AG04450 (cell line): ENCODE data around the gene ECE1. TPM values are rescaled to one million over a fixed set of nuclear protein-coding genes. Genes with fewer than 3 reads are reported as not detected.

Experiments
- CTCF ChIA-PET: fragments of 300-600, 350-600 bp; formaldehyde crosslinking; extraction: SDS; loops from one replicate; lab custom pipeline; 2022; ENCODE audit warnings: antibody characterized with exemption, inconsistent platforms; lab: Charles Lee
- POLR2A ChIA-PET: fragments of 350-600 bp; formaldehyde crosslinking; extraction: SDS; loops from one replicate; lab custom pipeline; 2021; ENCODE audit warnings: antibody characterized with exemption, inconsistent platforms; lab: Yijun Ruan, JAX
- DNase-seq: peaks from one replicate; pipeline ENCODE4 v3.0.0-alpha.2; 2011; ENCODE audit warnings: low read depth, low spot score
- H3K27ac ChIP-seq: one replicate; pipeline ENCODE4 v1.5.1; 2012; ENCODE audit warnings: low read depth, low read length, control low read depth
- H3K27me3 ChIP-seq: one replicate; pipeline ENCODE4 v1.6.0; 2012; ENCODE audit warnings: low read length; ENCODE audit not compliant: control insufficient read depth, insufficient read depth
- H3K4me3 ChIP-seq: 2 replicates; pipeline ENCODE4 v1.5.1; 2011; ENCODE audit warnings: mild to moderate bottlenecking, low read depth, low read length, control low read depth
- H3K9me3 ChIP-seq: 2 replicates; pipeline ENCODE4 v1.5.1; 2012; ENCODE audit warnings: low read length; ENCODE audit not compliant: control insufficient read depth, insufficient read depth
- polyA plus RNA-seq: library from polyadenylated mRNA; depleted of rRNA; stranded (reverse); fragments of >200 nt; gene quantifications from 2 replicates; pipeline ENCODE4 v1.2.3, GENCODE V29; 2011
- TF ChIP-seq, protein P1 (sequence below): IDR thresholded peaks from 2 replicates; pipeline ENCODE4 v1.5.1; 2011; ENCODE audit warnings: low read depth, low read length, control low read depth, inconsistent platforms

The ECE1 gene
- polyA plus RNA-seq, 1 experiment: 161 TPM

DNA sequence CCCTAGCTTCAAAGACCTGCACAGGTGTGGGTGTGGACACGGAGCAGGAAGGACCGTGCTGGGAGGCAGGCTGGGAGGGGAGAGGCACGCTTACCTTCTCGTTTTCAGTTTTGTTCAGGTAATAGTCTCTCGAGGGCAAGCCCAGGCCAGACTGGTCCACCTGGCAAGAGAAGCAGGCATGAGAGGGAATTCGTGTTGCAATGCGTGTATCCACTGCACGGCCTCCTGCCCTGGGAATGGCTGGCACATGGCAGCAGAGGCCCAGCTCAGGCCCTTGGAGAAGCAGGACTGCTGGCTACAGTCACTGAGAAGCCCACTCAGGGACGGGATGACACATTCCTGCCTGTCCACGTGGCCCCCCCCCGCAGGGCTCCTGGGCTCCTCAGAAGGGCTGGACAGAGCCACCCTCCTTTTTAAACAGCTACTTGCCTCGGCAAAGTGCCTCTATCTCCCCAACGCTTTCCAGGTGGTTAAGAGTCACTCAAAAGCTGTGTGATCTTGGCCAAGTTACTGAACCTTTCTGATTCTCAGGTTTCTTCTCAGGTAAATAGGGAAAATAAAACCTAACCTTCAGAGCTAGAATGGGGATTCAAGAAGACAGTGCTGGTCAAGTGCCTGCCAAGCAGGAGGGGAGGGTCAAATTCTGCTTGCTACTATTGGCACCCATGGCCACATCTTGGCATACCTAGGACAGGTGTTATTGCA lies 32.7 kb downstream of the ECE1 start:
- ChIA-PET CTCF (interaction anchor here (0.9 to 12.7 kb wide), 3 partner anchors 13 to 109 kb away, joined by 3 to 283 read pairs (median 39); no protein-coding TSS in a partner anchor), POLR2A (no interaction called here)
- no peak for DNase-seq

DNA sequence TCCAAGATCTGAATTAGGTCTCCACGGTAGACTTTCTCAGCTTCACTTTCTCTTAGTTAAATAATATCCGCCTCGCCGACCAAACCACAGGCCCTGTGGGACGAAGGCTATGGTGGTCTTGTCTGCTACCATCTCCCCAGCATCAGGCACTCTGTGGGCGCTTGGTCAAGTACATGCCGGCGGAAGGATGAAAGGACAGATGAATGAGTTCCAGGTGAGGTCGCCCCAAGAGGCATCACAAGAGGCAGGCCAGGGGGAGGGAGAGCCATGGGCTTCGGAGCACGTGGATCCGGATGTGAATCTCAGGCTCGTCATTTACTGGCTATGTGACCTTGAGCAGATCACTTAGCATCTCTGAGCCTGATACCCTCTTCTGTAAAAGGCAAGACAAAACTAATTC lies 33.5 kb downstream of the ECE1 start:
- H3K27me3 ChIP-seq: no peaks in the 10 kb centered on the region
- no peak overlapping the region for H3K4me3 ChIP-seq
- H3K27ac ChIP-seq: no peak overlapping the region
- no peak for DNase-seq
- H3K9me3 ChIP-seq: no peaks in the 10 kb centered on the region
- TF ChIP-seq, protein P1, sequence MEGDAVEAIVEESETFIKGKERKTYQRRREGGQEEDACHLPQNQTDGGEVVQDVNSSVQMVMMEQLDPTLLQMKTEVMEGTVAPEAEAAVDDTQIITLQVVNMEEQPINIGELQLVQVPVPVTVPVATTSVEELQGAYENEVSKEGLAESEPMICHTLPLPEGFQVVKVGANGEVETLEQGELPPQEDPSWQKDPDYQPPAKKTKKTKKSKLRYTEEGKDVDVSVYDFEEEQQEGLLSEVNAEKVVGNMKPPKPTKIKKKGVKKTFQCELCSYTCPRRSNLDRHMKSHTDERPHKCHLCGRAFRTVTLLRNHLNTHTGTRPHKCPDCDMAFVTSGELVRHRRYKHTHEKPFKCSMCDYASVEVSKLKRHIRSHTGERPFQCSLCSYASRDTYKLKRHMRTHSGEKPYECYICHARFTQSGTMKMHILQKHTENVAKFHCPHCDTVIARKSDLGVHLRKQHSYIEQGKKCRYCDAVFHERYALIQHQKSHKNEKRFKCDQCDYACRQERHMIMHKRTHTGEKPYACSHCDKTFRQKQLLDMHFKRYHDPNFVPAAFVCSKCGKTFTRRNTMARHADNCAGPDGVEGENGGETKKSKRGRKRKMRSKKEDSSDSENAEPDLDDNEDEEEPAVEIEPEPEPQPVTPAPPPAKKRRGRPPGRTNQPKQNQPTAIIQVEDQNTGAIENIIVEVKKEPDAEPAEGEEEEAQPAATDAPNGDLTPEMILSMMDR: no peak
- ChIA-PET POLR2A (no interaction called here), CTCF (interaction anchor here (2.1 to 12.7 kb wide), 4 partner anchors 14 to 110 kb away, joined by 9 to 283 read pairs (median 34); no protein-coding TSS in a partner anchor)

More for the DNA sequence above, 32.7 kb downstream of the ECE1 start:
- Histone ChIP-seq H3K27me3 (no peaks in the 10 kb centered on the region), H3K9me3 (no peaks in the 10 kb centered on the region), H3K4me3 (no peak overlapping the region), H3K27ac (no peak overlapping the region)
- TF ChIP-seq, protein P1: no peak

DNA sequence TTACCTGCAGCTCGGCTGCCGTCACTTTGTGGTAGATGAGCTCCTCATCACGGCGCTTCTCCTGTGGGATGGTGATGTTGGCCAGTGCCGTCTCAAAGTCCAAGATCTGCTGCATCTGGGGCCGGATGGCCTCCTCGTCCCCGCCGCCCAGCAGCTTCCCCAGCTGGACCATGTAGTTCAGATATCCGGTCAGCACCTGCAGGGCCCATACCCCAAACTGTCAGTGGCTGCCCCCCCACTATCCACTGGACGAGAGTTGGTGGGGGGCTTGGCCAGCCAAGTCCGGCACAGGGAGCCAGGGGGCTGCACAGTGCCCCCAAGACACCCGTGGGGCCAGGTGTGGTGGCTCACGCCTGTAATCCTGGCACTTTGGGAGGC lies 34.3 kb downstream of the ECE1 start:
- H3K27me3 ChIP-seq: no peaks in the 10 kb centered on the region
- CTCF ChIA-PET: interaction anchor here (0.6 to 12.7 kb wide), 15 partner anchors 12 to 235 kb away, joined by 4 to 283 read pairs (median 11); no protein-coding TSS in a partner anchor
- TF ChIP-seq, protein P1: no peak
- H3K4me3 ChIP-seq: no peak overlapping the region
- POLR2A ChIA-PET: interaction anchor here (1.2 to 1.4 kb wide), 2 partner anchors 14 to 113 kb away, joined by 3 to 5 read pairs; no protein-coding TSS in a partner anchor
- DNase-seq: no peak
- no peak overlapping the region for H3K27ac ChIP-seq
- H3K9me3 ChIP-seq: no peaks in the 10 kb centered on the region

DNA sequence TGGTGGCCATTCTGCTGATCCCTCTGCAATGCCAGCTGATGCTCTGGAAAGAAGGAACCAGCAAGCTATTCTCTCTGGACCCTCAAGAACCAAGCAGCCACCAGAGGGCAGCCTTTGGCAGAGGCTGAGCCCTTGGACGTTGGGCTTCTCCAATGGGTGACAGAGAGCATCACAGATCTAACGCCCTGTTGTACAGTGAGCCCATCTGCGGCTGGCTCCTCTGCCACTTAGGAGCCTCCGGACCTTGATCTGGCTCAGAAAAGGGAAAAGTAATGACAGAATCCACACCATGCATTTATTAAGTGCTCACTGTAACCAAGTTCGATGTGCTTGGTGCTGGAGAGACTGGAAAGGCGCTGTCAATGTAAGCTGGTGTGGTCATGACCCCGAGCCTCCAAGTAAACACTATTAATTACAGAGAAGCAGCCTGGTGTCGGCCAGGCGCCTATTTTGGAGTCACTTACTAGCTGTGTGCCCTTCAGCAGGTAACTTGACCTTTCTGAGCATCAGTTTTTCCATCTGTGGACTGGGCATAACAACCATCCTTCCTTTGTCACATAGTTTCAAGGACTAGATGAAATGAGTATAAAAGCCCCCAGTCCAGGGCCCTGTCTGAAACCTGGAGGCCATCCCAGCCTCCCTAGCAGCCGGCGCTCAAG lies 34.9 kb downstream of the ECE1 start:
- TF ChIP-seq, protein P1: peak; percentile 93
- POLR2A ChIA-PET: interaction anchor here (0.6 to 1.4 kb wide), 4 partner anchors 15 to 328 kb away, joined by 3 to 5 read pairs (median 4); no protein-coding TSS in a partner anchor
- CTCF ChIA-PET: interaction anchor here (0.5 to 12.7 kb wide), 30 partner anchors 11 to 1856 kb away, joined by 3 to 283 read pairs (median 5); no protein-coding TSS in a partner anchor
- no peak overlapping the region for H3K4me3 ChIP-seq
- H3K27me3 ChIP-seq: no peaks in the 10 kb centered on the region
- no peaks in the 10 kb centered on the region for H3K9me3 ChIP-seq
- H3K27ac ChIP-seq: no peak overlapping the region
- DNase-seq: peak; percentile 50
